ENCODE results near the gene CBLL2.

CBLL2 gene

GRCh38 chrX:22272613-22273012 lies at the start of gene CBLL2:
Gene CBLL2 (plus strand): TSS chrX:22272913. CDS start chrX:22272992, 79 bp downstream.
- no peak within 1 kb of the TSS for H3K27ac ChIP-seq
- TF ChIP-seq ZFX (IDR thresholded peaks at IDR 0.05; ENCODE audit: borderline replicate concordance) (no peak), CTCF (IDR thresholded peaks at IDR 0.05) (no peak)

GRCh38 chrX:22234380-22234779 lies 38.3 kb upstream of the CBLL2 start:
- H3K27ac ChIP-seq: no peak overlapping the region
- no peak for TF ChIP-seq CTCF (IDR thresholded peaks at IDR 0.05)
- TF ChIP-seq ZFX (IDR thresholded peaks at IDR 0.05; ENCODE audit: borderline replicate concordance): no peak

- H3K27ac ChIP-seq: no peak overlapping the region
- TF ChIP-seq ZFX (IDR thresholded peaks at IDR 0.05; ENCODE audit: borderline replicate concordance) (no peak), CTCF (IDR thresholded peaks at IDR 0.05) (no peak)
These were observed 35.2 kb upstream of the CBLL2 start for GRCh38 chrX:22237479-22237878.

GRCh38 chrX:22246620-22247019 lies 26.1 kb upstream of the CBLL2 start:
- TF ChIP-seq ZFX (IDR thresholded peaks at IDR 0.05; ENCODE audit: borderline replicate concordance) (no peak), CTCF (IDR thresholded peaks at IDR 0.05) (no peak)
- no peak overlapping the region for H3K27ac ChIP-seq

GRCh38 chrX:22247169-22247568 lies 25.5 kb upstream of the CBLL2 start:
- no peak for TF ChIP-seq CTCF (IDR thresholded peaks at IDR 0.05)
- no peak for TF ChIP-seq ZFX (IDR thresholded peaks at IDR 0.05; ENCODE audit: borderline replicate concordance)
- H3K27ac ChIP-seq: no peak overlapping the region

GRCh38 chrX:22248401-22248800 lies 24.3 kb upstream of the CBLL2 start:
- TF ChIP-seq CTCF (IDR thresholded peaks at IDR 0.05) (no peak), ZFX (IDR thresholded peaks at IDR 0.05; ENCODE audit: borderline replicate concordance) (no peak)
- no peak overlapping the region for H3K27ac ChIP-seq

- TF ChIP-seq ZFX (IDR thresholded peaks at IDR 0.05; ENCODE audit: borderline replicate concordance): no peak
- no peak for TF ChIP-seq CTCF (IDR thresholded peaks at IDR 0.05)
- no peak overlapping the region for H3K27ac ChIP-seq
These were observed 23.3 kb upstream of the CBLL2 start for GRCh38 chrX:22249371-22249770.

Data from 22Rv1 (cell line).